HL-60 (cell line): ENCODE results near the gene FBXO9.

ENCODE experiments used
- DNase-seq, 2 experiments: peaks; one replicate each; pipeline ENCODE4 v3.0.0-alpha.2; 2010 to 2020; ENCODE audit warnings: low read depth in 1 of 2, low spot score in 1 of 2
- H3K27ac ChIP-seq: fragments of 250-450 bp; sonication (Bioruptor Pico); replicated peaks from 2 replicates; pipeline ENCODE4 v1.5.1; 2020; ENCODE audit warnings: mild to moderate bottlenecking, moderate library complexity
- H3K27me3 ChIP-seq: fragments of 250-450 bp; sonication (Bioruptor Pico); 2 replicates; pipeline ENCODE4 v1.5.1; 2021; ENCODE audit warnings: mild to moderate bottlenecking, moderate library complexity; ENCODE audit not compliant: insufficient read depth, poor library complexity, severe bottlenecking
- H3K4me3 ChIP-seq: replicated peaks from 2 replicates; pipeline ENCODE4 v1.5.1; 2011; ENCODE audit warnings: mild to moderate bottlenecking, control low read depth, low read length; ENCODE audit not compliant: insufficient read depth
- GABPA ChIP-seq: IDR thresholded peaks from 2 replicates; pipeline ENCODE4 v1.6.1; 2012; ENCODE audit warnings: low read depth
- POLR2AphosphoS5 ChIP-seq: IDR thresholded peaks from 2 replicates; pipeline ENCODE4 v1.6.1; 2012; ENCODE audit warnings: low read depth
- SPI1 ChIP-seq: IDR thresholded peaks from 2 replicates; pipeline ENCODE4 v1.6.1; 2012; ENCODE audit warnings: low read depth, mild to moderate bottlenecking, borderline replicate concordance
- TF ChIP-seq, protein P1 (sequence below): IDR thresholded peaks from one replicate; pipeline ENCODE4 v1.5.1; 2011; ENCODE audit warnings: low read length, control low read depth, inconsistent platforms; ENCODE audit not compliant: insufficient read depth
- TF ChIP-seq, protein P2 (sequence below): IDR thresholded peaks from 2 replicates; pipeline ENCODE4 v1.6.1; 2012; ENCODE audit warnings: low read depth; ENCODE audit not compliant: insufficient replicate concordance

Gene FBXO9

DNA sequence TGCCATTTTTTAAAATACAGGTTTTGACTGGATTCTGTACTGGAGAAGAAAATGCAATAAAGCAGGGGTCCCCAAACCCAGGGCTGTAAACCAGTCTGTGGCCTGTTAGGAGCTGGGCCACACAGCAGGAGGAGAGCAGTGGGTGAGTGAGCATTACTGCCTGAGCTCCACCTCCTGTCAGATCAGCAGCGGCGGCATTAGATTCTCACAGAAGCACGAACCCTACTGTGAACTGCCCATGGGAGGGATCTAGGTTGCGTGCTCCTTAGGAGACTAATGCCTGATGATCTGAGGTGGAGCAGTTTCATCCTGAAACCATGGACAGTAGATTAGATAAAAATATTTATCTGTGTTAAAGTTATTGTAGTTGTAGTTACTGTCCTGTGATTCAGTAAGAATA lies 21.1 kb upstream of the FBXO9 start:
- no peak overlapping the region for H3K27ac ChIP-seq
- no peak for DNase-seq
- no peaks in the 10 kb centered on the region for H3K27me3 ChIP-seq
- no peak overlapping the region for H3K4me3 ChIP-seq
- TF ChIP-seq, protein P1, sequence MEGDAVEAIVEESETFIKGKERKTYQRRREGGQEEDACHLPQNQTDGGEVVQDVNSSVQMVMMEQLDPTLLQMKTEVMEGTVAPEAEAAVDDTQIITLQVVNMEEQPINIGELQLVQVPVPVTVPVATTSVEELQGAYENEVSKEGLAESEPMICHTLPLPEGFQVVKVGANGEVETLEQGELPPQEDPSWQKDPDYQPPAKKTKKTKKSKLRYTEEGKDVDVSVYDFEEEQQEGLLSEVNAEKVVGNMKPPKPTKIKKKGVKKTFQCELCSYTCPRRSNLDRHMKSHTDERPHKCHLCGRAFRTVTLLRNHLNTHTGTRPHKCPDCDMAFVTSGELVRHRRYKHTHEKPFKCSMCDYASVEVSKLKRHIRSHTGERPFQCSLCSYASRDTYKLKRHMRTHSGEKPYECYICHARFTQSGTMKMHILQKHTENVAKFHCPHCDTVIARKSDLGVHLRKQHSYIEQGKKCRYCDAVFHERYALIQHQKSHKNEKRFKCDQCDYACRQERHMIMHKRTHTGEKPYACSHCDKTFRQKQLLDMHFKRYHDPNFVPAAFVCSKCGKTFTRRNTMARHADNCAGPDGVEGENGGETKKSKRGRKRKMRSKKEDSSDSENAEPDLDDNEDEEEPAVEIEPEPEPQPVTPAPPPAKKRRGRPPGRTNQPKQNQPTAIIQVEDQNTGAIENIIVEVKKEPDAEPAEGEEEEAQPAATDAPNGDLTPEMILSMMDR = no peak
- TF ChIP-seq POLR2AphosphoS5 (no peak), GABPA (no peak), SPI1 (no peak)
- TF ChIP-seq, protein P2, sequence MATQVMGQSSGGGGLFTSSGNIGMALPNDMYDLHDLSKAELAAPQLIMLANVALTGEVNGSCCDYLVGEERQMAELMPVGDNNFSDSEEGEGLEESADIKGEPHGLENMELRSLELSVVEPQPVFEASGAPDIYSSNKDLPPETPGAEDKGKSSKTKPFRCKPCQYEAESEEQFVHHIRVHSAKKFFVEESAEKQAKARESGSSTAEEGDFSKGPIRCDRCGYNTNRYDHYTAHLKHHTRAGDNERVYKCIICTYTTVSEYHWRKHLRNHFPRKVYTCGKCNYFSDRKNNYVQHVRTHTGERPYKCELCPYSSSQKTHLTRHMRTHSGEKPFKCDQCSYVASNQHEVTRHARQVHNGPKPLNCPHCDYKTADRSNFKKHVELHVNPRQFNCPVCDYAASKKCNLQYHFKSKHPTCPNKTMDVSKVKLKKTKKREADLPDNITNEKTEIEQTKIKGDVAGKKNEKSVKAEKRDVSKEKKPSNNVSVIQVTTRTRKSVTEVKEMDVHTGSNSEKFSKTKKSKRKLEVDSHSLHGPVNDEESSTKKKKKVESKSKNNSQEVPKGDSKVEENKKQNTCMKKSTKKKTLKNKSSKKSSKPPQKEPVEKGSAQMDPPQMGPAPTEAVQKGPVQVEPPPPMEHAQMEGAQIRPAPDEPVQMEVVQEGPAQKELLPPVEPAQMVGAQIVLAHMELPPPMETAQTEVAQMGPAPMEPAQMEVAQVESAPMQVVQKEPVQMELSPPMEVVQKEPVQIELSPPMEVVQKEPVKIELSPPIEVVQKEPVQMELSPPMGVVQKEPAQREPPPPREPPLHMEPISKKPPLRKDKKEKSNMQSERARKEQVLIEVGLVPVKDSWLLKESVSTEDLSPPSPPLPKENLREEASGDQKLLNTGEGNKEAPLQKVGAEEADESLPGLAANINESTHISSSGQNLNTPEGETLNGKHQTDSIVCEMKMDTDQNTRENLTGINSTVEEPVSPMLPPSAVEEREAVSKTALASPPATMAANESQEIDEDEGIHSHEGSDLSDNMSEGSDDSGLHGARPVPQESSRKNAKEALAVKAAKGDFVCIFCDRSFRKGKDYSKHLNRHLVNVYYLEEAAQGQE = no peak

DNA sequence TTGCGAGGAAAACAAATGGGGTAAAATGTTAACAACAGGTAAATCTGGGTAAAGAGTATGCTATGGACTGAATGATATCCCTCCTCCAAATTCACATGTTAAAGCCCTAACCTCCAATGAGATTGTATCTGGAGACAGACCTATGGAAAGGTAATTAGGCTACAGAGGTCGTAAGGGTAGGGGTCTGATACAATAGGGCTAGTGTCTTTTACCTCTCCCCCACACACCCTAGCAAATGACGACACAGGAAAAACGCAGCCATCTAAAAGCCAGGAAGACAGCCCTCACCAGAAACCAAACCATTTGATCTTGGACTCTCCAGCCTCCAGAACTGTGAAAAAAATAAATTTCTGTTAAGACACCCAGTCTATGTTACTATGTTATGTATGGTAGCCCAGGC lies 20.6 kb upstream of the FBXO9 start:
- Histone ChIP-seq H3K27ac (no peak overlapping the region), H3K4me3 (no peak overlapping the region), H3K27me3 (no peaks in the 10 kb centered on the region)
- TF ChIP-seq, protein P2 = no peak
- TF ChIP-seq POLR2AphosphoS5 (no peak), GABPA (no peak), SPI1 (no peak)
- TF ChIP-seq, protein P1 = no peak
- no peak for DNase-seq

- DNase-seq = no peak
- Histone ChIP-seq H3K27ac (no peak overlapping the region), H3K4me3 (no peak overlapping the region), H3K27me3 (no peaks in the 10 kb centered on the region)
- TF ChIP-seq, protein P2 = no peak
- TF ChIP-seq, protein P1 = no peak
- TF ChIP-seq POLR2AphosphoS5 (no peak), GABPA (no peak), SPI1 (no peak)
Observed at GRCh38 chr6:53045891-53046673, 19.1 kb upstream of the FBXO9 start.
